DND-41 (cell line): ENCODE results near the gene ETFDH.
"Not testable (repeated sequence)": the region's sequence is repeated elsewhere in the genome, so short reads cannot be mapped to it uniquely, and the experiment has no call there.

Source experiments
- ATAC-seq: fragments of 200-7000 bp; cut with Tn5 transposase; 3 replicates; pipeline ENCODE4 v1.9.1; 2021; ENCODE audit warnings: low read depth; ENCODE audit not compliant: insufficient read depth
- DNase-seq: peaks from one replicate; pipeline ENCODE4 v3.0.0-alpha.2; 2020
- H2AFZ ChIP-seq: 2 replicates; pipeline ENCODE4 v1.6.0; 2012; ENCODE audit warnings: low read depth, low read length
- H3K27ac ChIP-seq: 2 replicates; pipeline ENCODE4 v1.5.1; 2012; ENCODE audit warnings: low read length, inconsistent platforms
- H3K27me3 ChIP-seq: fragments of 200-600 bp; sonication (generic); 2 replicates; pipeline ENCODE4 v1.6.0; 2012; ENCODE audit warnings: low read length, mild to moderate bottlenecking, inconsistent platforms; ENCODE audit not compliant: insufficient read depth, poor library complexity
- H3K36me3 ChIP-seq: 2 replicates; pipeline ENCODE4 v1.5.1; 2012; ENCODE audit warnings: low read length, inconsistent platforms; ENCODE audit not compliant: insufficient read depth
- H3K4me1 ChIP-seq: 2 replicates; pipeline ENCODE4 v1.5.1; 2012; ENCODE audit warnings: mild to moderate bottlenecking, low read length; ENCODE audit not compliant: insufficient read depth
- H3K4me2 ChIP-seq: 2 replicates; pipeline ENCODE4 v1.6.0; 2012; ENCODE audit warnings: mild to moderate bottlenecking, moderate library complexity, low read length, inconsistent platforms; ENCODE audit not compliant: insufficient read depth
- H3K4me3 ChIP-seq, 2 experiments: fragments of 200-600 bp in 1 of 2; shearing (Covaris generic) in 1 of 2; 2 replicates each; pipeline ENCODE4 v1.5.1; 2012 to 2016; ENCODE audit warnings: inconsistent platforms in 2 of 2, low read length in 2 of 2, mild to moderate bottlenecking in 2 of 2, low read depth in 1 of 2, moderate library complexity in 1 of 2
- H3K79me2 ChIP-seq: 2 replicates; pipeline ENCODE4 v1.6.0; 2012; ENCODE audit warnings: low read length, inconsistent platforms; ENCODE audit not compliant: insufficient read depth
- H3K9ac ChIP-seq: 2 replicates; pipeline ENCODE4 v1.6.0; 2012; ENCODE audit warnings: low read depth, mild to moderate bottlenecking, inconsistent platforms, low read length, moderate library complexity
- H3K9me3 ChIP-seq: 2 replicates; pipeline ENCODE4 v1.5.1; 2012; ENCODE audit warnings: low read length, moderate library complexity, mild to moderate bottlenecking, inconsistent platforms; ENCODE audit not compliant: insufficient read depth, severe bottlenecking
- H4K20me1 ChIP-seq: 2 replicates; pipeline ENCODE4 v1.6.0; 2012; ENCODE audit warnings: low read length; ENCODE audit not compliant: insufficient read depth
- CTCF ChIP-seq: IDR thresholded peaks from 2 replicates; pipeline ENCODE4 v1.5.1; 2012; ENCODE audit warnings: borderline replicate concordance, low read length, moderate library complexity, mild to moderate bottlenecking; ENCODE audit not compliant: poor library complexity, severe bottlenecking; ENCODE audit errors: extremely low read depth
- EZH2 ChIP-seq: IDR thresholded peaks from 3 replicates; pipeline ENCODE4 v1.6.1; 2012; ENCODE audit warnings: borderline replicate concordance, low read depth, mild to moderate bottlenecking, moderate library complexity, low read length, inconsistent platforms; ENCODE audit not compliant: severe bottlenecking

The ETFDH gene

GRCh38 chr4:158750379-158750778 is 78.3 kb downstream of the ETFDH start:
- H3K4me2 ChIP-seq, result no peak overlapping the region
- ATAC-seq (no peak), DNase-seq (no peak)
- H3K27ac ChIP-seq, result no peak overlapping the region
- no peak overlapping the region for H3K9ac ChIP-seq
- no peaks in the 10 kb centered on the region for H3K4me1 ChIP-seq
- no peak for TF ChIP-seq CTCF
- no peak for TF ChIP-seq EZH2
- no peaks in the 10 kb centered on the region for H3K36me3 ChIP-seq
- no peaks in the 10 kb centered on the region for H3K9me3 ChIP-seq
- H4K20me1 ChIP-seq, result no peaks in the 10 kb centered on the region
- no peak overlapping the region for H3K4me3 ChIP-seq
- H2AFZ ChIP-seq, result no peak overlapping the region
- H3K79me2 ChIP-seq, result no peaks in the 10 kb centered on the region
- H3K27me3 ChIP-seq, result no peaks in the 10 kb centered on the region

- no peak overlapping the region for H3K4me3 ChIP-seq
- ATAC-seq, result no peak
- no peaks in the 10 kb centered on the region for H3K9me3 ChIP-seq
- no peaks in the 10 kb centered on the region for H3K79me2 ChIP-seq
- no peak overlapping the region for H3K27ac ChIP-seq
- H3K4me2 ChIP-seq, result no peak overlapping the region
- H3K36me3 ChIP-seq, result no peaks in the 10 kb centered on the region
- H2AFZ ChIP-seq, result no peak overlapping the region
- no peaks in the 10 kb centered on the region for H4K20me1 ChIP-seq
- TF ChIP-seq CTCF (no peak), EZH2 (no peak)
- no peak overlapping the region for H3K9ac ChIP-seq
- no peaks in the 10 kb centered on the region for H3K4me1 ChIP-seq
- no peak for DNase-seq
- H3K27me3 ChIP-seq, result no peaks in the 10 kb centered on the region
These were observed 82.5 kb downstream of the ETFDH start for GRCh38 chr4:158754385-158755180.

GRCh38 chr4:158755819-158756218 is 83.7 kb downstream of the ETFDH start:
- not testable (repeated sequence) for H2AFZ ChIP-seq, H3K4me3 ChIP-seq, H3K79me2 ChIP-seq, H3K27me3 ChIP-seq, ATAC-seq, H3K4me1 ChIP-seq, H3K36me3 ChIP-seq, H3K9me3 ChIP-seq, H3K4me2 ChIP-seq, H3K27ac ChIP-seq, H3K9ac ChIP-seq, DNase-seq, H4K20me1 ChIP-seq

GRCh38 chr4:158756588-158756987 is 84.5 kb downstream of the ETFDH start:
- Histone ChIP-seq H3K36me3 (no peaks in the 10 kb centered on the region), H2AFZ (no peak overlapping the region), H3K27me3 (no peaks in the 10 kb centered on the region), H3K4me2 (no peak overlapping the region), H3K4me1 (no peaks in the 10 kb centered on the region), H3K79me2 (no peaks in the 10 kb centered on the region), H4K20me1 (no peaks in the 10 kb centered on the region), H3K27ac (no peak overlapping the region), H3K9me3 (no peaks in the 10 kb centered on the region), H3K4me3 (no peak overlapping the region), H3K9ac (no peak overlapping the region)
- no peak for TF ChIP-seq EZH2
- no peak for TF ChIP-seq CTCF
- ATAC-seq (no peak), DNase-seq (no peak)
